HG03442 (cell line): ENCODE results near the gene CCDC3.
"Not testable (repeated sequence)": the region's sequence is repeated elsewhere in the genome, so short reads cannot be mapped to it uniquely, and the experiment has no call there.

Source experiments
- ATAC-seq: cut with Tn5 transposase; IDR thresholded peaks from one replicate; pipeline ENCODE4 v1.9.1; 2021; ENCODE audit warnings: mild to moderate bottlenecking, moderate library complexity; ENCODE audit not compliant: unreplicated experiment

The CCDC3 gene

DNA sequence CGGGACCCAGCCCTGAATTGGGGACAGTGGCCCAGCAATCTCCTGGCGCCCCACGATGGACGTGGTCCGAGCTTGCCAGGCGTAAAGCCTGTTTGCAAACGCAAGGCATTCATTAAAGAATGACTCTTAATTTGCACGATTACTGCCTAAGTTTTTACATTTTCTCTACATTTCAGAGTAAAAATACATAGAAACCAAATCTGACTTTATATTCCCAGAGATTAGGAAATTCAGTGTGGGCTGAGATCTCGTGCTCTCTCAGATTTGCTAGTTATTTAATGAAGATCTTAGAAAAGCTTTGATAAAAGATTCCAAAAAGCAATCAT, 337 bp upstream of the CCDC3 start:
- ATAC-seq: no peak

DNA sequence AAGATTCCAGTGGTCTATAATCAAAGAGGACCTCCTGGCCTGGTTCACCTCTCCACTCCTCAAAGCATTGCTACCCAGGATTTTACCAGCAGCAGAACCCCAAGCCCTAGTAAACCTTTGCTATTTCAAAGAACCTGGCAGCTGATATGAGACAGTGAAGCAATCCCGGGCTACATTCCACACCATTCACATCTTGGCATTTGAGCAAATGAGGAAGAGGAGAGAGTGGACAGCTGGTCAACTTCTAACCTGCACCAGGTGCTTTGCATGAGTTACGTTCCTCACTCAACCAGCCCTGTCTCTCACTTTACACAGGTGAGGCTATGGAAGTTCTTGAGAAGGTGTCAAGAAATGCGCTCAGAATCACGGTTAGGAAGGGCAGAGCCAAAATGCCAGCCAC, 1.1 kb downstream of the CCDC3 start:
- ATAC-seq: no peak

DNA sequence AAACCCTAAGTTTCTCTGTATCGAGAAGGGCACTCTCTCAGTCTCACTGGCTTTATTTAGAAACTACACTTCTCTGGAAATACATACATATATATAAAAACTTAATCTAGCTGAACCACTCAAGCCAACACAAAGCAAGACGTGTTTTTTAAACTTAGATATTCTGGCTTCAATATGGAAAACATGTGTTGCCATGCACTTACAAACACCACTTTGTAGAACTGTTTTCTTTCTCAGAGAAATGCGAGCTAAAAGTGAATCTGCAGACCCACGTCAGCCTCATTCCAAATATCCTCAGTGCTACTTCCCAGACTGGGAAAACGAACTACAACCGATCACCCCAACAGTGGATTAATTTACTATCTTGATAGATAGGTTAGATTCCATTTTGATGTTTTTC, 1.7 kb downstream of the CCDC3 start:
- no peak for ATAC-seq

DNA sequence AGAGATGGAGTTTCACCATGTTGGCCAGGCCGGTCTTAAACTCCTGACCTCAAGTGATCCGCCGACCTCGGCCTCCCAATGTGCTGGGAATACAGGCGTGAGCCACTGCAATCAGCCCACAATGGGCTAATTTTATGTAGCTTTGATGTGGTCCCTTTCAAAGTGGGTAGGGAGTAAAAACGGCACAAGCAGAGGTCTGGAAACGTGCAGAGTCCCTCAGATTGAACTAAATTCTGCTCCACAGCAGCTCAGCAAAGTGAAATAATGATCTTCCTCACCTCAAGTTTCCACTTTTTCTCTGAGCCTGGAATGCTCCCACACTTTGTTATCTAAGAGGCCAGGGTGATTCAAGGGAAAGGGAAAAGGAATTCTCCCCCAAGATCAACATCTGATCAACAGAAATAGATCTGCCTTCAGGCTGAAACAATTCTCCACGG, 6.1 kb downstream of the CCDC3 start:
- ATAC-seq: no peak

DNA sequence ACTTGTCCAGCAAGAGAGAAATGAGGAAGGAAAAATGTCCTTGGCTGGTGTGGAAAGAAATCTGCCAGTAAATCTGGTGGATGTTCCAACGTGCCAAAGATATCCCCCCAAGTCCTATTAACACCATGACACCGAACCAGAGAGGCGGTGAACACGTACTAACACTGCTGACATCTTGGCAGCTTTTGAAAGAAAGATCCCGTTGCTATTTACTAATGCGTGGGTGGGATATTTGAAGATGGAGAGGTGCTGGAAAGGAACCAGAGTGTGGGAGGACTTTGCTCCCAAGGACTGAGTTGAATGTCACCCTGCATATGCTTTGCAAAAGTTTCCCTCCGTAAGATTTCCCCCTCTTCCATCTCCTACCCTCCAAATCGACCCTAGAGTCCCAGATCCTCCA, 7.9 kb downstream of the CCDC3 start:
- ATAC-seq: no peak

DNA sequence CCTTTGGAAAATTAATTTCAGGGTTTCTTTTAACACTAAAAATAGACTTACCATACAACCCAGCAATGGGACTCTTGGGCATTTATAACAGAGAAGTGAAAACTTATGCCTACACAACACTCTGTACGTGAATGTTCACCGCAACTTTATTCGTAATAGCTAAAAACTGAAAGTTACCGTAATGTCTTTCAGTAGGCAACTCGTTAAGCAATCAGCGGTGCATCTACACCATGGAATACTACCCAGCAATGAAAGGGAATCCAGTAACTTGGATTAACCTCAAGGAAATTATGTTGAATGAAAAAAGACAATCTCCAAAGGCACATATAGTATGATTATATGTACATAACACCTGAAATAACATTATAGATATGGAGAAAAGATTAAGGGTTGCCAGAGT, 16.2 kb downstream of the CCDC3 start:
- no peak for ATAC-seq

DNA sequence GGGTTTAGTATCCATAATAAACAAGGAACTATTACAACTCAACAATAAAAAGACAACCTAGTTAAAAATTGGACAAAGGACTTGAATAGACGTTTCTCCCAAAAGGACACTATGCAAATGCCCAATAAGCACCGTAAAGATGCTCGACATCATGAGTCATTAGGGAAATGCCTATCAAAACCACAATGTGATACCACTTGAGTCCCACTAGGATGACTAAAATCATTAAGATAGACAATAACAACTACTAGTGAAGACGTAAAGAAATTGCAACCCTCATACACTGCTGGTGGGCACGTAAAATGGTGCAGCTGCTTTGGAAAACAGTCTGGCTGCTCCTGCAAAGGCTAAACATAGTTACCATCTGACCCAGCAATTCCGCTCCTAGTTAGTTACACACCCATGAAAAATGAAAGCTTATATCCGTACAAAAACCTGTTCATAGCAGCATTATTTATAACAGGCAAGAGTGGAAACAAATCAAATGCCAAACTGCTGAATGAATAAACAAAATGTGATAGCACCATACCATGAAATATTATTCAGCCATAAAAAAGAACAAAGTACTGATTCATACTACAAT, 17.3 kb downstream of the CCDC3 start:
- no peak for ATAC-seq

DNA sequence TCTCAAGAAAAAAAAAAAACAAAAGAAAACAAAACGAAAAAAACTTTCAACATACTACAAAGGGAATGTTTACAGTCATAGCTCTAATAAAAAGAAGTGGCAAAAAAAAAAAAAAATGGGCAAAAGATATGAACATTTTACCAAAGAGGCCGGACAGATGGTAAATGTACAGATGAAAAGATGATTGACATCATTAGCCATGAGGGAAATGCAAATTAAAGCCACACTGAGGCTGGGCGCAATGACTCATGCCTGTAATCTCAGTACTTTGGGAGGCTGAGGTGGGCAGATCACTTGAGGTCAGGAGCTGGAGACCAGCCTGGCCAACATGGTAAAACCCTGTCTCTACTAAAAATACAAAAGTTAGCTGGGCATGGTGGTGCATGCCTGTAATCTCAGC, 17.9 kb downstream of the CCDC3 start:
- not testable (repeated sequence) for ATAC-seq

DNA sequence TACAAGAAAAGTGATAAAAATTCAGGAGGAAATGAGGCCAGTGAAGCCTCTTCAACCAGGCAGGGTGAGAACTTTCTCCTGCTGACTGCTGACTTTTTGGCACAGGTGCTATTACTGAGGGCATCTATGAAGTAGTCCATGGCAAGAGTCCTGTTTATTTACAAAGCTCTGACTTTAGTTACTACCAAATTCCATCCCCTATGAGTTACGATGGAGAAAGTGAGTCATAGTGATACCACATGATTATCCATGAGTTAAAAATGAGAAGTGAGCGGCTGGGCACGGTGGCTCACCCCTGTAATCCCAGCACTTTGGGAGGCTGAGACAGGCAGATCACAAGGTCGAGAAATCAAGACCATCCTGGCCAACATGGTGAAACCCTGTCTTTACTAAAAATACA, 19.9 kb downstream of the CCDC3 start:
- no peak for ATAC-seq

DNA sequence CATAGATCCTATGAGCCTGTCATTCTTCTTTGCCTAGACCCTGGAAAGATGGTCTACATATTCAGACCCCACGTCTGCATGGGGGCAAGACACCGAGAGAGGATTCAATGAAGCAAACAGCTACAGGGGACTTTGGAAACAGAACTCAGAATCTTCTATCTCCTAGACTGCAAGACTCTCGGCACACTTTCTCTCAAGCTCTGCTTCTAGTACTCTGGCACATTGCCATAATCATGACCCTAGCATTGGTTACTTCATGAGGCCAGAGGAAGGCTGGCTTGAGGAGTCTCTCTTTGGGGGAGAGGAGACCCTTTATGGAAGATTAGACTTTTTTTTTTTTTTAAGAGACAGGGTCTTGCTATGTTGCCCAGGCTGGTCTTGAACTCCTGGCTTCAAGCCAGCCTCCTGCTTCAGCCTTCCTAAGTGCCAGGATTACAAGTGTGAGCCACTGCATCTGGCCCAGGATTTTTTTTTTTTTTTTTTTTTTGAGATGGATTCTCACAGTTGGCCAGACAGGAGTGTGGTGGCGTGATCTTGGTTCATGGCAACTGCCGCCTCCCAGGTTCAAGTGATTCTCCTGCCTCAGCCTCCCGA, 20.7 kb downstream of the CCDC3 start:
- no peak for ATAC-seq

DNA sequence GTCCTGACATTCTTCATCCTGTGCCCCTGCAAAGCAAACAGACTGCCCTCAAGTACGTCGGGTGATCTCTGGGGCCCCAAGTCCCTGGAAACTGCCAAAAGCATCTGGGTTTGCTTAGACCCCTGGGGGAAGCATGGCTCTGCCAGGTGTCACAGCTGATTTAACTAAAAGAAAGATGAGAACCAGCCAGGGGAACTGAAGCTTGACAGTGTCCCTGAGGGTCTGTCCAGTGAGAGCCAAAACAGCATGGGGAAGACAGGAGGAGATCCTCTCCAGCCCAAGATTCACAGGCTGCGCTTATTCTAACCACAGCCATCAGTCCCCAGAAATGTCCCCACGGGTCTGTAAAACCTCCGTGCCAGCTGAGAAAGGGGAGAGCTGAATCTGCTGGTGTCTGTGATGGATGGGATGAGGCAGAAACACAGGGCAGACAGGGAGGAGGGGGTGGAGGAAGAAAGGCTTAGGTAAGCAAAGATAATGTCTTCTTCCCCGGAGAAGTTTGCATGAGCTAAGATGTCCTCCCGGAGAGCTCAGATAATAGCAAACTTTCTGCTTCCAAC, 21.3 kb downstream of the CCDC3 start:
- ATAC-seq: no peak

DNA sequence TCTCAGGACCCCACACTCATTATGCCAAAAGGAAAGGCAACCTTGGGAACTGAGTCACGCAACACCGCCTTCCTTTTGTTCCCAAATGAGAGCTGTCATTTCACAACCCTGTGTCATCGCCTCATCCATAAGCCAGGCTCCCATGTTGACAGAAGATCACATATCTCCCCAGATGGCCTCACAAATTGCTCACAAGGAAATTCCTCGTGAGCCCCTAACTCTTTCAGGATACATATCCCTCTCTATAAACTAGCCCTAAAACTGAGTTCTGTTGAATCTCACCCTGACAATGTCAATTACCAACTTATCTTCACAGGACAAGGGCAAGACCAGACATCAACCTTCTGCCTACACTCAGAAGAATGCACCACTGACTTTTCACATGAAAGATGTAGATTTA, 22.6 kb downstream of the CCDC3 start:
- no peak for ATAC-seq

DNA sequence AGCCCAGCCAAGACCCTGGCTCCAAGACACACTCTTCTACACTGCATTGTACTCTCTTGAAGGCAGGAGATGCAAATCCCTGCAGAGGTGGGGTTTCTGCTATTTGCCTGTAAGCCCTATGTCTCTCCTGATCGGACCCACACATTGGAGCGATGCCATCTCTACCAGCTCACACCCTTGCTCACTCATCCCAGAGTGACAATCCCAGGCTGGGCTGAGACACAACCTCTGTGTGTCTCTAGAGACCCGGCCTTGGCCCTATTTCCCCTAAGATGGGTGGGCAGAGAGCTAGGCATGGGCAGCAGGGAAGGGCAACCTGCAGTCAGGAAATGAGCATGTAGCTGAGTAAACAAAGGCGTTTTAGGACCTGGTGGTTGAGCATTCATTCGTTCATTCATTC, 25.6 kb downstream of the CCDC3 start:
- ATAC-seq: no peak

DNA sequence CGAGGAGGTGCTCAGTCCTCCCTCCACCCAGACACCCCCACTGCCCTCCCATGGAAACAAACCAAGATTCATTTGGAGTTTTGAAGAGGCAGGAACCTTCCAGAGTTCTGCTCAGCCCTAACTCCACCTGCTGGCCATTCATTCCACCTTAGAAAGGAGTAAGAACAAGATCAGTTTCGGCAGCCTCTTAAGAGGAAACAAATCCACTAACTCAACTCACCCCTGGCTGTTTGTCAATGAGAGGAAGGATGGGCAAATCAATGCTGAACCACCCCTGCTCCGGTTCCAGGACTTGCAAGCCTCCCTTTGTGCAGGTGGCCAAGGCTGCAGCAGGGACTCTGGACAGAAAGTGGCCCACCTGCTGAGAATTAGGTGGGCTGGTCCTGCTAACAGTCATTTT, 26.2 kb downstream of the CCDC3 start:
- ATAC-seq: no peak

DNA sequence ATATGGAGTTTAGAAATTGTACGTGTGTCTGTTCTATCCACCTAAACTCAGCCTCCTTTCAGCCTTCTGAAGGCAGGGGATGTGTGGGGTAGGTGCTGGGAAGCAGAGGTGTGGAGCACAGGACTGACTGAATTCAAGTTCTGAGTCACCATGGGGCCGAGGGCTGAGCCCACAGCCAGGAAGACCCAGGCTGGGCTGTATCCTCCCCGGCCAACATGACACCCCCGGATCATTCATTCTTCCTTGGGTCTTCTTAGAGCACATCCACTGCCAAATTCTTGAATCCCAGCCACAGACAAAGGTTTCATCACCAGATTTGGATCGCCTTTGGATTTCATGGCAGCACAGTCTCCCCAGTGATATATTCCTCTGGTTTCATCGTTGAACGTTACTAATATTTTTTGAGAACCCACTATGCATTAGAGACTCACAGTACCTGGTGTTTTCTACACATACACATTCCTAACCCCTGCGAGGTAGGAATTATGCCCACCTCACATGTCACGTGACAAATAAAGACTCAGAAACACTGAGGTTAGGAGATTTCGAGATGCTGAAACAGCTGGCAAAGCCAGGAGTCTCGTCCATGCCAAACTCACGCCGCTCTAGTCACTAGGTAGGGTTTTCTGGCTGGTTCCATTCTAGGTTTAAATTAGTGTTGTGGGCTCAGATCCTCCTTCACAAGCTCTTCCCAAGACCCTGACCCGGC, 26.9 kb downstream of the CCDC3 start:
- ATAC-seq: no peak

DNA sequence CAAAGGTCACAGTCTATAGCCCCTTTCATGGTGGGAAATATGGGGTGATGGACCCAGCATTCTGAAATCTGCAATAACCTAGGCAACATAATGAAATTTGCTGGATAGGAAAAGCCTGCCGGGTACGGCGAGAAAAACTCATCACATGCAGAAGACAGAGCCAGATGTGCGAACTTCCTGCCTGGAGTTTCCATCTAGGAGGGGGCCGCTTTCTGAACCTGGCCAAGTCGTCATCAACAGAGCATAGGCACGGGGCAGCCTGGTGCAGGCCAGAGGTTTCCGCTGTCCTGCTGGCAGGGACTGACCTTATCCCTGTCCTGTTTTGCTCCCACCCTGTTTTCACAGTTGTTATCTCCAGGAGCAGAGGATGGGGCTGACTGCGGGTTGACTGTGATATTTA, 27.4 kb downstream of the CCDC3 start:
- ATAC-seq: no peak

DNA sequence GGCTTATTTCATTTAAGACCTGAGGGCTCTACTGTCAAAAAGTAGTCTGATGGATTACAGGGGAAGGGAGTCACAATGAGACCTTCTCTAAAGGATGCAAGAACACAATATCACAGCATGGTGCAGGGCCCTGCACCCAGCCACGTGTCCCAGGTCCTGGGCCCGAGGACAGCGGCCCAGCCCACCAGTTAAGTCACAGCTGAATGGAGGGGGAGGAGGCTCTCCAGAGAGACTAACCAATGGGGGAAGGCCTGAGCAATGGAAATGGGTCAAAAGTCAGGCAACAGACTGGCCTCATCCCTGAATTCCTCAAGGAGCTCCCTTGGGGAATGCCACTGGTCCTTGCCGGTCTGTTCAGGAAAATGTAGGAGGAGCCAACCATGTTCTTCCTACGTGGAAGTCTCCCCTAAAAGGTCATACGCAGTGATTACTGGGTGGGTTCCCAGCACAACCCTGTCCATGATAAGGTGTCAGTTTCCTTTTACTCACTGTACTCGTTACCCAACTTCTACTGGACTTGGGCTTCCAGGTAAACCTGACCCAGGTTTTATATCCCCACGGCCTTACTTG, 28.3 kb downstream of the CCDC3 start:
- no peak for ATAC-seq

DNA sequence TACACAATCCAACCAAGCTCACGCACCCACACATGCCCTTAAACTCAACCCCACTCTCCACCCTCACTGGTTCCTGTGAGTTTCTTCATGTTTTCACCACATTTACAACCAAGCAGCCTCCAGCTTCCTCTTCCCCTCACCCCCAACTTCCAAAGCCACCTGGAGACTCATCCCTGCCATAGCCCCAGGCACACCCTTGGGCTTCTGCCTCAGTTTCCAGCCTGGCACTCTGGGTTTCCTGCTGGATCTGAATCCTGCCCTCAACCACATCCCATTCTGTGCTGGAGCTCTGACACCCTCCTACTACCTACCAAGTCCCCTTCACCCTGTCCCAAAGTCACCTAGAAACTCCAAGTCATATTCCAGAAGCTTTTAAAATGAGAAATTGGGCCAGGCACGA, 29.4 kb downstream of the CCDC3 start:
- ATAC-seq: no peak

DNA sequence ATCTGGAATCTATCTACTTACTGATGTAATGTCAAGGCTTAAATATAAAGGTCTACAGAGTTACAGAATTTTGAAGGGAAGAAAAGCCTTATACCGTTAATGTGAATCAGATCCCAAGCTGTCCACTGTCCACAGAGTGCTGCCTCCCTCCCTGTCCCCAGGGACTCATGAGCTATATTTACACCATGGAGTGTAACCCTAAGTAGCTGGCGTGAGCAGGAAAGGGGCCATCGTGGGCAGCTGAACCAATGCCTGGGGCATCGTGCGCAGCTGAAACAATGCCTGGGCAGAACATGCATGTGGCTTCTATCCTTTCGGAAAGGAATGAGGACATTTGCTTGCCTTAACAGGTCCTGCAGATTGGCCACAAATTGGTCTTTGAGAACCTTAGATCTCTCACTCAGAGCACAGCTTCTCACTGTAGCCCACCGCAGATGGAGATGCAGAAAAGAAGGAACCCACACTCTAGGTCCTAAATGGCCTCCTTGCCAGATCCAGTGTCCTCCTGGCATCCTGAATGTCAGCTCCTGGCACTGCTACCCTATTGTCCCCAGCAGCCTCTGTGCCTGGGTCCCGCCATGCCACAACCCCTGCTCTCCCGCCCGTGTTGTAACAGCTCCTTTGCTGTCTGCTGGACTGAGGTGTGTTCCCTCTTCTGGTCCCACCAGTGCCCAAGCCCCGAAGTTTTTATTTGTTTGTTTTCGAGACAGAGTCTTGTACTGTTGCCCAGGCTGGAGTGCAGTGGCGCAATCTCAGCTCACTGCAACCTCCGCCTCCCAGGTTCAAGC, 30.3 kb downstream of the CCDC3 start:
- no peak for ATAC-seq

DNA sequence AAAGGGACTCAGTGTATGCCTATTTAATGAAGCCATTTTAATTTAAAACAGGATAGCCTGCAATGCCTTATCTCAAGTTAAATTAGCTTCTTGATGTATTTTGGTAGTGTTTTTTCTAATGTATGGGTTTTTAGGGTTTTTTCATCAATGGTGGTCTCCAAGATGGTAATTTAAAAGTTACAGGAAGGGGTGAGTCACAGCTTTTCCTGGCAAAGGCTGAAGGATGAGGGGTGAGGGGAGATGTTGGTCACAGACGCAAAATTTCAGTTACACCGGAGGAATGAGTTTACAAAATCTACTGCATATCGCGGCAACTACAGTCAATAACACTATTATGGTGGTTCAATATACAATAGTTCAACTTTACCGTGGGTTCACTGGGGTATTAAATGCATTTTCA, 31.6 kb downstream of the CCDC3 start:
- no peak for ATAC-seq

DNA sequence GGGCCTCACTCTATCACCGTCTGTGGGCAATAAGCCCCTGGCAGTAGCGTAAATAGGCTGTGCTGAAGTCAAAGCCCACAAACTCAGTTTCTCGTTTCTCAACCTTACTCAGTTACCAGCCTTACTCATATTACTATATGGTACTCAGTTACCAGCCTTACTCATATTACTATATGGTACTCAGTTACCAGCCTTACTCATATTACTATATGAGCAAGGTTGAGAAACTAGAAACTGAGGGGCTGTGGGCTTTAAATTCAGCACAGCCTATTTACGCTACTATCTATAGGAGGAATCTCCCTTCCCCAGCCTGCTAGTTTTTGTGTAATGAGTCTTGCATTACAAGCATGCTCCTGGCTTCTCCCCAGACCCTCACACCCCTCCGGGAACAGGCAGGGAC, 35.4 kb downstream of the CCDC3 start:
- ATAC-seq: no peak
